Progenitor cell of endocrine pancreas (in vitro differentiated cells): ENCODE results near the gene AGBL5. TPM values are rescaled to one million over a fixed set of nuclear protein-coding genes. Genes with fewer than 3 reads are reported as not detected.

Experiments
- DNase-seq: peaks from one replicate; pipeline ENCODE4 v3.0.0; 2021; ENCODE audit warnings: low spot score; ENCODE audit not compliant: unreplicated experiment
- H3K27ac Mint-ChIP-seq: 2 replicates; pipeline ENCODE4 v1.8.0; 2021; ENCODE audit warnings: mild to moderate bottlenecking, moderate library complexity, mixed read lengths
- H3K27me3 Mint-ChIP-seq: 2 replicates; pipeline ENCODE4 v1.8.0; 2021; ENCODE audit warnings: mixed read lengths
- H3K36me3 Mint-ChIP-seq: 2 replicates; pipeline ENCODE4 v1.8.0; 2022; ENCODE audit warnings: mixed read lengths; ENCODE audit not compliant: insufficient read depth
- H3K4me1 Mint-ChIP-seq: 2 replicates; pipeline ENCODE4 v1.8.0; 2021; ENCODE audit warnings: low read depth, mixed read lengths
- H3K4me3 Mint-ChIP-seq: 2 replicates; pipeline ENCODE4 v1.8.0; 2021; ENCODE audit warnings: low read depth, mild to moderate bottlenecking, moderate library complexity, mixed read lengths
- H3K9me3 Mint-ChIP-seq: 2 replicates; pipeline ENCODE4 v1.8.0; 2021; ENCODE audit warnings: low read depth, mixed read lengths
- CTCF ChIP-seq: fragments of 200-600 bp; sonication (generic); IDR thresholded peaks from one replicate; pipeline ENCODE4 v1.5.0; 2021; ENCODE audit warnings: antibody characterized with exemption, mild to moderate bottlenecking; ENCODE audit not compliant: unreplicated experiment
- total RNA-seq: library from RNA; stranded (reverse); gene quantifications from 2 replicates; pipeline ENCODE4 v1.2.1, GENCODE V29; 2021

The AGBL5 gene
- total RNA-seq, 1 donor from 2014 or later = 60.2 TPM

DNA sequence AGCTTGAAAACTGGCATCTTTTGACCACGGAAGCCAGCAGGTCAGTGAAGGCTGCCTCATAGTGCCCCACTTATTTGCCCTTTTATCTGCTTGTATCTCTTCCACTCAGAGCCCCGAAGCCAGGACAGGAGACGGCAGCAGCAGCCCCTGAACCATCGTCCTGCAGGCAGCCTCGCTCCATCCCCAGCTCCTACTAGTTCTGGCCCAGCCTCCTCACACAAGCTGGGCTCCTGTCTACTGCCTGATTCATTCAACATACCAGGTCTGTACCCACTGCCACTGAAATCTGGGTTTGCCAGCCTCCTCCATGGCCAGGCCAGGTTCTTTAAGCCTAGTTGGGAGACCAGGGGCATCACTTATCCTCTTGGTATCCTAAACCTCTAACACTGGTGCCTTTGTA is 15.9 kb downstream of the AGBL5 start:
- no peaks in the 10 kb centered on the region for H3K9me3 Mint-ChIP-seq
- peaks cover 12% of the 10 kb centered on the region for H3K4me1 Mint-ChIP-seq
- TF ChIP-seq CTCF = no peak
- DNase-seq = no peak
- no peak overlapping the region for H3K4me3 Mint-ChIP-seq
- peaks cover 15% of the 10 kb centered on the region for H3K36me3 Mint-ChIP-seq
- H3K27ac Mint-ChIP-seq = peak overlapping the region; percentile 62
- no peaks in the 10 kb centered on the region for H3K27me3 Mint-ChIP-seq

DNA sequence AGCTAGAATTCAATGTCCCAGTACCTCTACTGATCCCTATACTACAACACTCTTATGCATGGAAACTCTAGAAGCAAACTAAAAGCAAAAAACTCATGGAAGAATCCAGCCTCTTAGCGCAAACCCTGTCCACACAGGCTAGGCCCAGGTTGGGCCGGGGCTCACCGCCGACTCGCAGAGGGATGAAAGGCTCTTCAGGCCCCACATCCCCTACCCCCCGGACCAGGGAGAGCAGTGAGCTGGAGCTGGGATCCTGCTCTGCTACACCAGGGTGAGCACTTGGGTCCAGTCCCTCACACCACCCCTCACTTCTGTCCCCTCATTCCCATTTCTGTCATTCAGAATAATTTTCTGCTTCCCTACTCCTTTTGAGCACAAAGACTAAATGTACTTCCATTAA is 18.0 kb downstream of the AGBL5 start:
- no peak for DNase-seq
- Mint-ChIP-seq H3K27ac (no peak overlapping the region), H3K9me3 (no peaks in the 10 kb centered on the region), H3K4me1 (peaks cover 12% of the 10 kb centered on the region), H3K4me3 (peak overlapping the region; percentile 97), H3K27me3 (peaks cover 4% of the 10 kb centered on the region), H3K36me3 (peaks cover 12% of the 10 kb centered on the region)
- TF ChIP-seq CTCF = no peak

- no peak for TF ChIP-seq CTCF
- peak overlapping the region; percentile 41 for H3K27ac Mint-ChIP-seq
- H3K4me3 Mint-ChIP-seq = peak overlapping the region; percentile 97
- H3K27me3 Mint-ChIP-seq = peaks cover 11% of the 10 kb centered on the region
- H3K36me3 Mint-ChIP-seq = peaks cover 12% of the 10 kb centered on the region
- peaks cover 12% of the 10 kb centered on the region for H3K4me1 Mint-ChIP-seq
- DNase-seq = no peak
- no peaks in the 10 kb centered on the region for H3K9me3 Mint-ChIP-seq
Measured at GRCh38 chr2:27069961-27070618, 18.6 kb downstream of the AGBL5 start.

GRCh38 chr2:27070653-27071276 is 19.3 kb downstream of the AGBL5 start:
- TF ChIP-seq CTCF = no peak
- Mint-ChIP-seq H3K36me3 (peaks cover 10% of the 10 kb centered on the region), H3K9me3 (no peaks in the 10 kb centered on the region), H3K27ac (peak overlapping the region; percentile 96), H3K27me3 (peaks cover 12% of the 10 kb centered on the region), H3K4me1 (peaks cover 12% of the 10 kb centered on the region), H3K4me3 (peak overlapping the region; percentile 97)
- DNase-seq = no peak

DNA sequence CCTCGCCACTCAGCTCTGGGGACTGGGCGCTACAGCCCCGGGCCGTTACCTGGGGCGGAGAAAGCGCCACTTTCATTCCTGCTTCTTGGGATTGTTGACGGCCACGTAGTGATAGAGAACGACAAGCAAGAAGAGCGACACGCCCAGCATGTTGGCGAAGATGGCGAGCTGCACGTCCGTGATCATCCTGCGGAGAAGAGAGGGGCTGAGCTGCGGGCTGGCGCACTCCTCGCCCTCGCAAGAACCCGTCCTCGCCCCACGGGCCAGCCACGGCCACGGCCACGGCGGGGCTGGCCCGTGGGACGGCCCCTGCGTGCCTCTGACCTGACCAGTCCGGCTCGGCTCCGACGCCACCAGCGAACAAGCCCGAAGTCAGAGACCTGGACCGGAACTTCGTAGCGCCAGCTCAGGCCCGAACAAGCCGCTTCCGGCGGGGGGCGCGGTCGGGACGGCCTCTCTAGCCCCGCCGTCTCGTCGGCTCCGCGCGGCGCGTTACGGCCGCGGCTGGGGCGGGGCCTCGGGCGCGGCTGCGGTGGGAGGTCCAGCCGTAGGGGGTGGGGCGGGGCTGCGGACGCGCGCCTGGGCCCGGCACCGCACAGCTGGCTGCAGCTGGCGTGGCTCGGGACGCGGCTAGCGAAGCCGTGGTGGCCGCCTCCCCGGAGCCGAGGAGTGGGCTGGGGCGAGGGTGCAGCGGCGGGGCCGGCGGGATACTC is 20.0 kb downstream of the AGBL5 start, which contains the start of gene OST4:
TSS of gene OST4 (minus strand) at position 378 of the 713 bp plus-strand sequence.
- peak; percentile 83 for DNase-seq
- peak within 1 kb of the TSS; percentile 96 for H3K27ac Mint-ChIP-seq
- peaks cover 12% of the 10 kb centered on the region for H3K4me1 Mint-ChIP-seq
- peak within 1 kb of the TSS; percentile 97 for H3K4me3 Mint-ChIP-seq
- H3K27me3 Mint-ChIP-seq = peaks cover 18% of the 10 kb centered on the region
- H3K9me3 Mint-ChIP-seq = no peaks in the 10 kb centered on the region
- TF ChIP-seq CTCF = no peak
- peaks cover 6% of the 10 kb centered on the region for H3K36me3 Mint-ChIP-seq
